Trophoblast cell (in vitro differentiated cells and primary cell): Measurements from ENCODE around the gene C9orf78.

ENCODE experiments used
- DNase-seq, 2 donors: peaks; one replicate each; pipeline ENCODE4 v3.0.0-alpha.2; 2016
- H2AFZ ChIP-seq: 2 replicates; pipeline ENCODE4 v1.6.1; 2013; ENCODE audit warnings: low read length, moderate library complexity, mild to moderate bottlenecking; ENCODE audit not compliant: insufficient read depth, poor library complexity
- H2AK5ac ChIP-seq: 2 replicates; pipeline ENCODE4 v1.6.1; 2013; ENCODE audit warnings: mild to moderate bottlenecking, low read length
- H2BK120ac ChIP-seq: 2 replicates; pipeline ENCODE4 v1.6.1; 2013; ENCODE audit warnings: low read length, mild to moderate bottlenecking, moderate library complexity; ENCODE audit not compliant: insufficient read depth, poor library complexity
- H2BK12ac ChIP-seq: 2 replicates; pipeline ENCODE4 v1.6.1; 2013; ENCODE audit warnings: mild to moderate bottlenecking, low read length, moderate library complexity
- H2BK5ac ChIP-seq: 2 replicates; pipeline ENCODE4 v1.6.1; 2013; ENCODE audit warnings: low read length, low read depth, moderate library complexity, mild to moderate bottlenecking; ENCODE audit not compliant: poor library complexity
- H3K14ac ChIP-seq: 2 replicates; pipeline ENCODE4 v1.6.1; 2013; ENCODE audit warnings: mild to moderate bottlenecking, low read length
- H3K18ac ChIP-seq: 2 replicates; pipeline ENCODE4 v1.6.1; 2013; ENCODE audit warnings: mild to moderate bottlenecking, low read length
- H3K23ac ChIP-seq: 2 replicates; pipeline ENCODE4 v1.6.1; 2013; ENCODE audit warnings: low read length
- H3K27ac ChIP-seq: 2 replicates; pipeline ENCODE4 v1.5.1; 2013; ENCODE audit warnings: low read depth, mild to moderate bottlenecking, inconsistent platforms, low read length, moderate library complexity
- H3K27me3 ChIP-seq: 2 replicates; pipeline ENCODE4 v1.6.1; 2013; ENCODE audit warnings: inconsistent platforms, mild to moderate bottlenecking, low read length, moderate library complexity; ENCODE audit not compliant: insufficient read depth
- H3K36me3 ChIP-seq, 2 experiments: 1 replicate in 1 of 2; 2 replicates in 1 of 2; pipeline ENCODE4 v1.6.1; 2013; ENCODE audit warnings: low read length in 2 of 2, mild to moderate bottlenecking in 2 of 2, moderate library complexity in 1 of 2; ENCODE audit not compliant: insufficient read depth in 2 of 2, control insufficient read depth in 1 of 2
- H3K4ac ChIP-seq: 2 replicates; pipeline ENCODE4 v1.6.1; 2013; ENCODE audit warnings: low read depth, mild to moderate bottlenecking, low read length, moderate library complexity
- H3K4me1 ChIP-seq, 2 experiments: 1 replicate in 1 of 2; 2 replicates in 1 of 2; pipeline ENCODE4 v1.6.1; 2013; ENCODE audit warnings: low read length in 2 of 2, mild to moderate bottlenecking in 2 of 2, moderate library complexity in 1 of 2; ENCODE audit not compliant: insufficient read depth in 2 of 2, control insufficient read depth in 1 of 2
- H3K4me2 ChIP-seq: 2 replicates; pipeline ENCODE4 v1.6.1; 2013; ENCODE audit warnings: inconsistent platforms, mild to moderate bottlenecking, low read length, moderate library complexity
- H3K4me3 ChIP-seq: 2 replicates; pipeline ENCODE4 v1.5.1; 2013; ENCODE audit warnings: mild to moderate bottlenecking, low read depth, low read length, inconsistent platforms
- H3K79me1 ChIP-seq: one replicate; pipeline ENCODE4 v1.6.1; 2013; ENCODE audit warnings: low read length
- H3K79me2 ChIP-seq: 2 replicates; pipeline ENCODE4 v1.6.1; 2013; ENCODE audit warnings: low read length, mild to moderate bottlenecking; ENCODE audit not compliant: control insufficient read depth, insufficient read depth, poor library complexity
- H3K9ac ChIP-seq: 2 replicates; pipeline ENCODE4 v1.6.1; 2013; ENCODE audit warnings: mild to moderate bottlenecking, low read length
- H3K9me3 ChIP-seq: 2 replicates; pipeline ENCODE4 v1.6.1; 2013; ENCODE audit warnings: low read depth, mild to moderate bottlenecking, control low read depth, inconsistent platforms, low read length; ENCODE audit not compliant: insufficient read depth
- H4K12ac ChIP-seq: 2 replicates; pipeline ENCODE4 v1.6.1; 2013; ENCODE audit warnings: low read depth, mild to moderate bottlenecking, low read length, moderate library complexity
- H4K8ac ChIP-seq: 2 replicates; pipeline ENCODE4 v1.6.1; 2013; ENCODE audit warnings: low read depth, mild to moderate bottlenecking, low read length, moderate library complexity
- H4K91ac ChIP-seq: one replicate; pipeline ENCODE4 v1.6.1; 2013; ENCODE audit warnings: low read depth, mild to moderate bottlenecking, low read length, moderate library complexity
- WGBS: extraction: QIAGEN DNeasy Blood & Tissue Kit; methylation state at CpG from one replicate; pipeline ENCODE4 v1.1.7; 2013; ENCODE audit warnings: missing lambda C conversion rate; ENCODE audit not compliant: insufficient read length, insufficient coverage; ENCODE audit errors: extremely low coverage; 5-methylcytosine and 5-hydroxymethylcytosine counted together

Gene C9orf78

DNA sequence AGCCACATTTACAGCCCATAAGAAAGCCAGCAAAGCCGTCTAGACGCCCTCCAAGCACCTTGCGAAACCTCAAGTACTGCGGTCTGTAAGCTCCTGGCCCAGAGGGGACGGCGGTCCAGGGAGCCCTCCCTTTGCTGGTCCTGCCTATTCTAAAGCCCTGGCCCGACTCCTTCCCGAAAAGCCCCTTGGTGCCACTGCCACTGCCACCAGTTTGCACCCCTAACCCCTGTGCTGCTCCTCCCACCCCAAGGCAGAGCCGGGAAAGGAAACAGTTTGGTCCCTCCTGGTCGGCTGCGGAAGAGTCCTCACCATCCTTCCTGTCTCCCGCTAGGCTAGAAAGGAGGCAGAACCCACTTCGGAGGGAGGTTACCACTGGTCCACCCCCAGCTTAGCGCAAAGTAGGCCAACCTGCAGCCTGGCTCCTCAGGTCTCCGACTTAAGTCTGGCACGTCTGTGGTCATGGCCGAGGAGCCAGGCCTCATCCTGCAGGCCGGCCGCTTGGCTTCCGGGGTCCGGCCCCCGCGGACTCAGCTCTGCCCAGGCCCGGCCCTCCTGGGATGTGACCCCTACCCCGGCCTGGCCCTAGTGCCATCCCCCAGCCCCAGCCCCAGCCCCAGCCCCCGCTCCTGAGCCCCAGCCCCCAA is 12.1 kb downstream of the C9orf78 start:
- no peak overlapping the region for H2BK5ac ChIP-seq
- no peaks in the 10 kb centered on the region for H3K27me3 ChIP-seq
- H2AK5ac ChIP-seq: no peak overlapping the region
- peak overlapping the region; percentile 64 for H3K9ac ChIP-seq
- H3K4me3 ChIP-seq: peak overlapping the region; percentile 99
- H4K91ac ChIP-seq: no peak overlapping the region
- peaks cover 34 to 38% of the 10 kb centered on the region in 2 experiments for H3K36me3 ChIP-seq
- peak in 1 of 2 donors; percentile 20 for DNase-seq
- no CpG with 5 or more reads among the region's 26 CpGs for WGBS
- no peak overlapping the region for H3K18ac ChIP-seq
- H3K23ac ChIP-seq: no peak overlapping the region
- no peak overlapping the region for H2BK120ac ChIP-seq
- no peak overlapping the region for H2AFZ ChIP-seq
- no peaks in the 10 kb centered on the region for H3K9me3 ChIP-seq
- H3K4me1 ChIP-seq: peaks cover 4 to 6% of the 10 kb centered on the region in 2 experiments
- H4K8ac ChIP-seq: peak overlapping the region; percentile 67
- no peak overlapping the region for H4K12ac ChIP-seq
- peaks cover 4% of the 10 kb centered on the region for H3K79me1 ChIP-seq
- H3K14ac ChIP-seq: no peak overlapping the region
- no peak overlapping the region for H3K4ac ChIP-seq
- no peak overlapping the region for H3K27ac ChIP-seq
- no peak overlapping the region for H2BK12ac ChIP-seq
- peaks cover 3% of the 10 kb centered on the region for H3K79me2 ChIP-seq
- peak overlapping the region; percentile 84 for H3K4me2 ChIP-seq

DNA sequence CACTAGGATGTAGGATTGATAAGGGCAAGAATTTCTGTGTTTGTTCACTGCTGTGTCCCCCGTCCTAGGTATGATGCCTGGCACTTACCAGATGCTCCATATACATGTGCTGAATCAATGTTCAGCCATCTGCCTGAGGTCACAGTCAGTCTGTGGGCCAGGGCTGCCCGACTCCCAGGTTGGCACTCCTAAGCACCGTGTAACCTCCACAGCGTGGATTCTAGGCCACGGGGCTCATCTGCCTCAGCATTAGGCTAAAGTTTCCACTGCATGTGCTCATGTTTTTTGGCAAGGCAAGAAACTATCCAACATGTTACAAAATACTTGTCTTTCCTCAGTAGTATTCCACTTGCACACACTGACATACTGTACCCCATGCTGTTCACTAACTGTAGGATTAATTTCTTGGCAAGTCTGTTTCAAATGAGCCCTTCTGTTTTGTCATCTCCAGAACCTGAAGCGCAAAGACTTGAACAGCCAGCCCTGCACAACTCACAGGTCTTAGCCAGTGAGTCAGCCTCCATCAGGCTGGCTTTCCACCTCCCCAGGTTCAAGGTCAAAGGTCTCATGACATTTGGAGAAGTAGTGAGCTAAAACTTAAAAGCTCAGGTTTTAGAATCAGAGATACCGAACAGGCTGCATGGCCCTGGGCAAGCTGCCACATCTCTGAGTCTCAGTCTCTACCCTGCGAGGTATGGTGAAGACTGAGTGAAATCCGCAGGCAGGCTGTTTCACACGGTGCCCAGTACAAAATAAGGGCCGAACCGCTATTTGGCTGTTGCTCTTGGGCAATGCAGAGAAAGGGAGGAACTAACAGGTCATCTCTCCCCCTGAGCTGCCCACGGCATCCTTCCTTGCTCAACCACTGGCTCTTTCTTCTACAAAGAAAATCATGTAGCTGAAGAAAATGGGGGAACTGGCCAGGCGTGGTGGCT is 18.3 kb downstream of the C9orf78 start:
- no CpG with 5 or more reads among the region's 14 CpGs for WGBS
- Histone ChIP-seq H2BK120ac (no peak overlapping the region), H3K4me3 (no peak overlapping the region), H2BK12ac (no peak overlapping the region), H3K79me2 (no peaks in the 10 kb centered on the region), H3K4me2 (no peak overlapping the region), H4K12ac (no peak overlapping the region), H3K36me3 (peaks cover 46 to 72% of the 10 kb centered on the region in 2 experiments), H3K4me1 (no peaks in the 10 kb centered on the region), H3K27me3 (no peaks in the 10 kb centered on the region), H3K14ac (no peak overlapping the region), H2AK5ac (no peak overlapping the region), H3K9ac (peak overlapping the region; percentile 49), H2BK5ac (no peak overlapping the region), H3K9me3 (peaks cover 7% of the 10 kb centered on the region), H4K91ac (no peak overlapping the region), H3K4ac (no peak overlapping the region), H3K27ac (no peak overlapping the region), H2AFZ (no peak overlapping the region), H4K8ac (no peak overlapping the region), H3K18ac (no peak overlapping the region), H3K79me1 (no peaks in the 10 kb centered on the region), H3K23ac (no peak overlapping the region)
- no peak for DNase-seq

DNA sequence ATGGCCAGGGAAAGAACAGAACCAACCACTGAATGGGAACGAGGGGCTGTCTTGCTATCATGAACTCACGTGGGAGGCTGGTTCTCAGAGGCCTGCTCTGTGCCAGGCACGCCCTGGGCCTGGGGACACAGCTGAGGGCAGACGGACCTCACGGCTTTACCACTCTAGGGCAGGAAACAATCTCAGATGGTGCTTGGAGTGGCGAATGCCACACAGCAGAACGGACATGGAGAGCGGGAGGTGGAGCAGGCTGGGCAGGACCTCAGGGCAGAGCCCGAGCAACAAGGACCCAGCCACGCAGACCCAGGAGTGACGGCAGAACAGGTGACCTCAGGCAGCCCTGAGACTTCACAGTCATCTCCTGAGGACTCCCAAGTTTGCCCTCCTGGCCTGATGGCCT is 19.8 kb downstream of the C9orf78 start:
- H3K4me2 ChIP-seq: no peak overlapping the region
- WGBS: no CpG with 5 or more reads among the region's 11 CpGs
- no peak overlapping the region for H4K91ac ChIP-seq

DNA sequence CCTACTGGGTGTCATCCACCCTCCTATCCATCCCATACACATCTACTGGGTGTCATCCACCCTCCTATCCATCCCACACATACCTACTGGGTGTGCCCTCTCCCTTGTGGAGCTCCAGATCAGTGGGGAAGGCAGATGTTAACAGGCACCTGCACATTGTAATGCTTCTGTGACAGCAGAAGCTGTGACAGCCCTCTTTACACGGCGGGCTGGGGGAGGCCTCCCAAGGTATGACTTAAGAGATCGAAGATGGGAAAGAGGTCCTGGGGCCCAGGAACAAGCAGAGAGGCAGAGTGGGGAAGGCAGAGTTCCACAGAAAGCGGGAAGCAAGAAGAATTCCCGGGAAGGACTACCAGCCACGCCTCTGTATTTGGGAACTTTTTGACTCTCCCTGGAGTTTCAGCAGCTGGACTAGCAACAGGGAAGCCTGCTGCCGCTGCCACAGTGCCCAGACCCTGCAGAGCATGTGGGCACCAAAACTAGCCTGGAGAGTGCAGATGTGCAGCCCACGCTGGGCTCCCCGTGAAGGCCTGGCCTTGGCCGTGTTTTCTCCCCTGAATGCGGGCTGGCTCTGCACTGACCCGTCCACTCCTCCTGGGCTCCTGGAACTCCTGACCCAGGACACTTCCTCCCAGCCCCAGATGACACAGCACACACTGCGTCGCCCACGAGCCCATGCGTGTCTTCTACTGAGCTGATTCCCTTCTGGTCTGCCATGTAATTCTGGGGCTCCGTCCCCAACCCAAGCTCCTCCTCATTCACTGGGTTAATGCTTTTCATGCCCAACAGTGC is 20.4 kb downstream of the C9orf78 start:
- no peak overlapping the region for H3K27ac ChIP-seq
- H2BK5ac ChIP-seq: no peak overlapping the region
- H2BK120ac ChIP-seq: no peak overlapping the region
- H3K9me3 ChIP-seq: peaks cover 7% of the 10 kb centered on the region
- H3K27me3 ChIP-seq: no peaks in the 10 kb centered on the region
- H3K4ac ChIP-seq: no peak overlapping the region
- H3K4me1 ChIP-seq: no peaks in the 10 kb centered on the region
- no peak overlapping the region for H3K23ac ChIP-seq
- H2AK5ac ChIP-seq: no peak overlapping the region
- no peaks in the 10 kb centered on the region for H3K79me2 ChIP-seq
- H3K79me1 ChIP-seq: no peaks in the 10 kb centered on the region
- no peak overlapping the region for H3K4me3 ChIP-seq
- H4K12ac ChIP-seq: no peak overlapping the region
- H3K18ac ChIP-seq: no peak overlapping the region
- no peak overlapping the region for H4K91ac ChIP-seq
- H2BK12ac ChIP-seq: no peak overlapping the region
- WGBS: no CpG with 5 or more reads among the region's 17 CpGs
- H2AFZ ChIP-seq: no peak overlapping the region
- no peak overlapping the region for H3K9ac ChIP-seq
- H4K8ac ChIP-seq: no peak overlapping the region
- H3K4me2 ChIP-seq: no peak overlapping the region
- DNase-seq: no peak
- no peak overlapping the region for H3K14ac ChIP-seq
- H3K36me3 ChIP-seq: peaks cover 37 to 70% of the 10 kb centered on the region in 2 experiments

More for the DNA sequence above, 19.8 kb downstream of the C9orf78 start:
- Histone ChIP-seq H3K18ac (no peak overlapping the region), H4K12ac (no peak overlapping the region), H2AFZ (no peak overlapping the region), H3K14ac (no peak overlapping the region), H3K9ac (no peak overlapping the region), H3K9me3 (peaks cover 7% of the 10 kb centered on the region), H2BK120ac (no peak overlapping the region), H2BK5ac (no peak overlapping the region), H2AK5ac (no peak overlapping the region), H3K27me3 (no peaks in the 10 kb centered on the region), H3K4me1 (no peaks in the 10 kb centered on the region), H2BK12ac (no peak overlapping the region), H3K79me2 (no peaks in the 10 kb centered on the region), H3K4ac (no peak overlapping the region), H3K4me3 (no peak overlapping the region), H3K36me3 (peaks cover 33 to 64% of the 10 kb centered on the region in 2 experiments), H3K79me1 (no peaks in the 10 kb centered on the region), H3K23ac (no peak overlapping the region), H4K8ac (no peak overlapping the region), H3K27ac (no peak overlapping the region)
- no peak for DNase-seq
